Right lobe of liver (tissue), 6 donors: ENCODE data around the gene GSN. TPM values are rescaled to one million over a fixed set of nuclear protein-coding genes. Genes with fewer than 3 reads are reported as not detected.

Experiments
- ATAC-seq, 4 donors: fragments of 200-7000 bp; cut with Tn5 transposase; one replicate each; pipeline ENCODE4 v1.9.1; 2020; ENCODE audit warnings: mild to moderate bottlenecking in 4 of 4, moderate library complexity in 4 of 4
- DNase-seq, 3 donors: peaks; one replicate each; pipeline ENCODE4 v3.0.0-alpha.2; 2020
- H3K27ac ChIP-seq, 3 donors: fragments of 200-600 bp; one replicate each; pipeline ENCODE4 v1.8.0; 2022
- H3K27me3 ChIP-seq, 2 donors: fragments of 200-600 bp; one replicate each; pipeline ENCODE4 v1.8.0; 2022
- H3K36me3 ChIP-seq, 4 donors: fragments of 200-600 bp; sonication (generic) in 1 of 4; one replicate each; pipeline versions ENCODE4 v1.5.1 to v1.8.0; 2017 to 2022; ENCODE audit warnings: control low read depth in 1 of 4
- H3K4me1 ChIP-seq, 4 donors: fragments of 200-600 bp; sonication (generic) in 1 of 4; one replicate each; pipeline versions ENCODE4 v1.5.1 to v1.8.0; 2017 to 2022; ENCODE audit warnings: control low read depth in 1 of 4
- H3K4me3 ChIP-seq, 3 donors: fragments of 200-600 bp; one replicate each; pipeline ENCODE4 v1.8.0; 2022
- H3K9me3 ChIP-seq, 4 donors: fragments of 200-600 bp; sonication (generic) in 1 of 4; one replicate each; pipeline versions ENCODE4 v1.5.1 to v1.8.0; 2017 to 2022; ENCODE audit warnings: control low read depth in 1 of 4
- CTCF ChIP-seq, 4 donors: fragments of 200-600 bp in 3 of 4; fragments of 450-650 bp in 1 of 4; IDR thresholded peaks; one replicate each; pipeline versions ENCODE4 v1.5.1 to v1.8.0; 2016 to 2022; ENCODE audit warnings: antibody characterized with exemption in 4 of 4, mild to moderate bottlenecking in 2 of 4
- POLR2A ChIP-seq: fragments of 450-650 bp; IDR thresholded peaks from one replicate; pipeline ENCODE4 v1.6.1; 2017; ENCODE audit warnings: antibody characterized with exemption, mild to moderate bottlenecking
- WGBS: methylation state at CpG from one replicate; pipeline ENCODE4 v1.1.6; 2018; ENCODE audit warnings: low coverage, low lambda C conversion rate; ENCODE audit not compliant: insufficient coverage; ENCODE audit errors: missing lambda C conversion rate; 5-methylcytosine and 5-hydroxymethylcytosine counted together
- intact Hi-C, 2 donors: fragments of 100-400 bp; cut with DNase I; formaldehyde crosslinking; loops; one replicate each; pipeline versions ENCODE4 v1.11.2 to v1.14.1; 2022
- total RNA-seq, 6 experiments: library from RNA; depleted of rRNA in 2 of 6; stranded (reverse); fragments of >200 nt in 2 of 6; fragmentation: NEBNext Ultra II Directional in 3 of 6; extraction: Animal tissue kit (Norgen Biotek cat#: 25700) in 3 of 6; gene quantifications; one replicate each; pipeline versions ENCODE4 v1.1.0 to v1.2.4, GENCODE V29; 2016 to 2023
- donor health status: DM: no; HTN: yes; CAD: no.
- donor health status: DM: no; HTN: no; CAD: no.
- donor health status: DM: no; HTN: no; CAD: no.
- donor health status: DM: no; HTN: yes; CAD: no.
- donor health status: DM: no; HTN: yes; CAD: no.

Gene GSN
- total RNA-seq, 6 experiments from 2014 or later, result 23.1 to 96.9 (median 38.8) TPM

DNA sequence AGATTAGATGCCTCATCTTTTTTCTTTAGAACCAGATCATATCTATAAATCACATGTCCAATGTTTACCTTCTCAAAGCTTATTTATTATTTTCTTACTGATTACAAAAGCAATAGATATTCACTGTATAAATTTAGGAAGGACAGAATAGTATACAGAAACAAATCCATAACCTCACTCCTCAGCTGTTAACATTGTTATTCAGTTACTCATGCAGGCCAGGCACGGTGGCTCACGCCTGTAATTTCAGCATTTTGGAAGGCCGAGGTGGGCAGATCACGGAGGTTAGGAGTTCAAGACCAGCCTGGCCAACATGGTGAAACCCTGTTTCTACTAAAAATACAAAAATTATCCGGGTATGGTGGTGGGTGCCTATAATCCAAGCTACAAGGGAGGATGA lies 86.8 kb downstream of the GSN start:
- H3K4me3 ChIP-seq, result no peak overlapping the region
- H3K36me3 ChIP-seq, result peaks cover 11 to 66% (median 40%) of the 10 kb centered on the region in 4 donors
- DNase-seq (no peak), ATAC-seq (no peak)
- intact Hi-C loops, result no loop called here
- H3K27me3 ChIP-seq, result no peaks in the 10 kb centered on the region
- peaks cover 0 to 40% (median 5%) of the 10 kb centered on the region in 4 donors for H3K4me1 ChIP-seq
- WGBS, result 65% methylated on average over 4 of the region's 5 CpGs
- H3K27ac ChIP-seq, result peak overlapping the region in 2 of 3 donors; percentile 23 to 39
- no peaks in the 10 kb centered on the region for H3K9me3 ChIP-seq
- TF ChIP-seq CTCF (IDR thresholded peaks at IDR 0.05) (no peak), POLR2A (no peak)

DNA sequence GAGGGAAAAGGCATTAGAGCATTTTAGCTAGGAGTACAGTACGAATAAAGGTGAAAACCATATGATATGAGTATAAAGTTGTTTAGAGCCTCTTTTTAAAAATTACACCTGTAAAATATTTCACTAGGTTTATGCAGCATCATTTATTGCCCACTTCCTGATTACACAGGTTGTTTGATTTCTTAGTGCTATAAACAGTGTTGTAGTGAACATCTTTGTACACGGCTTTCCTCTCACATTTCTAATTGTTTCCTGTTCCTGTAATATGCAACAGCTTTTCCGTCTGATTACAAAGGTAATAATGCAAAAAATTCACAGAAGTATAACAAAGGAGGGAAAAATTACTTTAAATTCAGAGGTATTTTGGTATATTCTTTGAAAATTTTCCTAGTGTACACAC lies 89.0 kb downstream of the GSN start:
- WGBS, result 73% methylated on average over 3 of the region's 3 CpGs
- H3K4me1 ChIP-seq, result peaks cover 0 to 47% (median 14%) of the 10 kb centered on the region in 4 donors
- ATAC-seq, result no peak

DNA sequence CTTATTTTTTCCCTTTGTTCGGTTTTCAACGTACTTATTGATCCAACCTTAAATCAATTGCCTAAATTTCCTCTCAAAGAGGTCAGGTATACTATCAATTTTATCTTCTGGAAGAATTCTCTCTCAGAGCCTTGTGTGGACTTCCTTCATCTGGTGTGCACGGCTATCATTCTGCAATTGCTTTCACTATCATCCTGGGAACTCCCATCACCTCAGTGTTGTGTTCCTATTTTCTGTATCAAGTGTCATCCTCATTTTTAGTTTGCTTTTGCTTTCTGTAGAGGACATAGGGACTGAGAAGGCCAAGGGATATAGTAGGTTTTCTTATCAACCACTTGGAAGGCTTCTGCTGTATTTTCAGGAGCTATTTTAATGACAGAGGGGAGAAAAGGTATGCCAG lies 90.8 kb downstream of the GSN start:
- Histone ChIP-seq H3K27ac (peak overlapping the region; percentile 12 to 98 (median 97)), H3K9me3 (no peaks in the 10 kb centered on the region), H3K4me1 (peaks cover 0 to 59% (median 23%) of the 10 kb centered on the region in 4 donors), H3K27me3 (no peaks in the 10 kb centered on the region), H3K36me3 (peaks cover 0 to 30% (median 13%) of the 10 kb centered on the region in 4 donors), H3K4me3 (no peak overlapping the region)
- ATAC-seq, result peak; percentile 8 to 35 (median 27)
- TF ChIP-seq CTCF (IDR thresholded peaks at IDR 0.05) (no peak), POLR2A (no peak)
- 6% methylated on average over 3 of the region's 3 CpGs for WGBS
- intact Hi-C loops, result no loop called here
- DNase-seq, result no peak

More for the DNA sequence above, 89.0 kb downstream of the GSN start:
- Histone ChIP-seq H3K36me3 (peaks cover 5 to 47% (median 26%) of the 10 kb centered on the region in 4 donors), H3K9me3 (no peaks in the 10 kb centered on the region), H3K4me3 (no peak overlapping the region), H3K27ac (peak overlapping the region in 2 of 3 donors; percentile 26 to 51), H3K27me3 (no peaks in the 10 kb centered on the region)
- TF ChIP-seq POLR2A (no peak), CTCF (IDR thresholded peaks at IDR 0.05) (no peak)
- intact Hi-C loops, result no loop called here
- no peak for DNase-seq

- no peak for ATAC-seq
- Histone ChIP-seq H3K9me3 (no peaks in the 10 kb centered on the region), H3K27me3 (no peaks in the 10 kb centered on the region), H3K27ac (peak overlapping the region; percentile 12 to 98 (median 97)), H3K4me1 (peaks cover 0 to 65% (median 27%) of the 10 kb centered on the region in 4 donors), H3K36me3 (peaks cover 0 to 21% (median 8%) of the 10 kb centered on the region in 4 donors), H3K4me3 (no peak overlapping the region)
- intact Hi-C loops, result no loop called here
- WGBS, result 83% methylated on average over 3 of the region's 3 CpGs
- TF ChIP-seq CTCF (IDR thresholded peaks at IDR 0.05) (no peak), POLR2A (no peak)
- no peak for DNase-seq
Measured at GRCh38 chr9:121359351-121360294, 91.7 kb downstream of the GSN start.
